Measurements from ENCODE around the gene COL7A1.

- TF ChIP-seq, protein P1, sequence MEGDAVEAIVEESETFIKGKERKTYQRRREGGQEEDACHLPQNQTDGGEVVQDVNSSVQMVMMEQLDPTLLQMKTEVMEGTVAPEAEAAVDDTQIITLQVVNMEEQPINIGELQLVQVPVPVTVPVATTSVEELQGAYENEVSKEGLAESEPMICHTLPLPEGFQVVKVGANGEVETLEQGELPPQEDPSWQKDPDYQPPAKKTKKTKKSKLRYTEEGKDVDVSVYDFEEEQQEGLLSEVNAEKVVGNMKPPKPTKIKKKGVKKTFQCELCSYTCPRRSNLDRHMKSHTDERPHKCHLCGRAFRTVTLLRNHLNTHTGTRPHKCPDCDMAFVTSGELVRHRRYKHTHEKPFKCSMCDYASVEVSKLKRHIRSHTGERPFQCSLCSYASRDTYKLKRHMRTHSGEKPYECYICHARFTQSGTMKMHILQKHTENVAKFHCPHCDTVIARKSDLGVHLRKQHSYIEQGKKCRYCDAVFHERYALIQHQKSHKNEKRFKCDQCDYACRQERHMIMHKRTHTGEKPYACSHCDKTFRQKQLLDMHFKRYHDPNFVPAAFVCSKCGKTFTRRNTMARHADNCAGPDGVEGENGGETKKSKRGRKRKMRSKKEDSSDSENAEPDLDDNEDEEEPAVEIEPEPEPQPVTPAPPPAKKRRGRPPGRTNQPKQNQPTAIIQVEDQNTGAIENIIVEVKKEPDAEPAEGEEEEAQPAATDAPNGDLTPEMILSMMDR (conservative IDR thresholded peaks at IDR 0.05; ENCODE audit: low read depth, low read length), result no peak
- TF ChIP-seq EZH2 (IDR thresholded peaks at IDR 0.05; ENCODE audit: borderline replicate concordance, low read depth, low read length, poor library complexity, severe bottlenecking), result no peak
Observed at GRCh38 chr3:48567500-48567899, 27.6 kb downstream of the COL7A1 start.

All from A673 (cell line).